NCI-H82 (cell line): ENCODE data around the gene IL33.

Experiments used
- DNase-seq: peaks from one replicate; lab custom pipeline; 2025; lab: John Stamatoyannopoulos, UW

The IL33 gene

GRCh38 chr9:6304232-6304631 is 88.6 kb downstream of the IL33 start:
- DNase-seq, result peak; percentile 76

- DNase-seq, result peak; percentile 51
These were observed 90.5 kb downstream of the IL33 start for GRCh38 chr9:6305954-6306563.
